ACC112 (cell line): ENCODE data around the gene TSPAN32.

ENCODE experiments used
- H2AFZ ChIP-seq: fragments of 200-600 bp; sonication (generic); one replicate; pipeline ENCODE4 v1.6.0; 2017; ENCODE audit warnings: antibody characterized with exemption, low read length; ENCODE audit not compliant: unreplicated experiment
- H3K27ac ChIP-seq: fragments of 200-600 bp; sonication (generic); 2 replicates; pipeline ENCODE4 v1.5.1; 2014; ENCODE audit warnings: low read depth, mild to moderate bottlenecking, antibody characterized with exemption, low read length, moderate library complexity
- H3K27me3 ChIP-seq: fragments of 200-600 bp; sonication (generic); 2 replicates; pipeline ENCODE4 v1.6.1; 2014; ENCODE audit warnings: mild to moderate bottlenecking, antibody characterized with exemption, low read length, moderate library complexity, mixed read lengths; ENCODE audit not compliant: insufficient read depth
- H3K36me3 ChIP-seq: fragments of 200-600 bp; sonication (generic); 2 replicates; pipeline ENCODE4 v1.6.1; 2016; ENCODE audit warnings: mild to moderate bottlenecking, antibody characterized with exemption, low read length, moderate library complexity, mixed read lengths; ENCODE audit not compliant: insufficient read depth
- H3K4me1 ChIP-seq: fragments of 200-600 bp; sonication (generic); one replicate; pipeline ENCODE4 v1.6.1; 2016; ENCODE audit warnings: low read length, mixed read lengths; ENCODE audit not compliant: insufficient read depth, unreplicated experiment, control insufficient read depth
- H3K4me3 ChIP-seq: fragments of 200-600 bp; sonication (generic); 2 replicates; pipeline ENCODE4 v1.5.1; 2014; ENCODE audit warnings: mild to moderate bottlenecking, low read depth, low read length
- H3K79me2 ChIP-seq: fragments of 200-600 bp; sonication (generic); one replicate; pipeline ENCODE4 v1.6.0; 2016; ENCODE audit warnings: low read length; ENCODE audit not compliant: control insufficient read depth, unreplicated experiment, insufficient read depth

TSPAN32 gene

GRCh38 chr11:2262301-2263070 lies 39.3 kb upstream of the TSPAN32 start:
- Histone ChIP-seq H3K4me1 (no peaks in the 10 kb centered on the region), H2AFZ (no peak overlapping the region), H3K4me3 (no peak overlapping the region), H3K36me3 (no peaks in the 10 kb centered on the region), H3K27ac (no peak overlapping the region), H3K27me3 (peaks cover 45% of the 10 kb centered on the region), H3K79me2 (no peaks in the 10 kb centered on the region)

- no peaks in the 10 kb centered on the region for H3K36me3 ChIP-seq
- peaks cover 51% of the 10 kb centered on the region for H3K27me3 ChIP-seq
- no peak overlapping the region for H3K27ac ChIP-seq
- no peak overlapping the region for H2AFZ ChIP-seq
- H3K4me1 ChIP-seq = no peaks in the 10 kb centered on the region
- H3K79me2 ChIP-seq = no peaks in the 10 kb centered on the region
- H3K4me3 ChIP-seq = no peak overlapping the region
Measured at GRCh38 chr11:2263071-2263565, 38.7 kb upstream of the TSPAN32 start.

GRCh38 chr11:2263724-2264360 lies 38.0 kb upstream of the TSPAN32 start:
- no peaks in the 10 kb centered on the region for H3K36me3 ChIP-seq
- H3K4me1 ChIP-seq = no peaks in the 10 kb centered on the region
- no peaks in the 10 kb centered on the region for H3K79me2 ChIP-seq
- peaks cover 54% of the 10 kb centered on the region for H3K27me3 ChIP-seq
- no peak overlapping the region for H3K4me3 ChIP-seq
- no peak overlapping the region for H2AFZ ChIP-seq
- H3K27ac ChIP-seq = no peak overlapping the region

GRCh38 chr11:2264366-2265053 lies 37.3 kb upstream of the TSPAN32 start:
- Histone ChIP-seq H3K36me3 (no peaks in the 10 kb centered on the region), H3K4me1 (no peaks in the 10 kb centered on the region), H3K27me3 (peaks cover 54% of the 10 kb centered on the region), H3K4me3 (no peak overlapping the region), H3K27ac (no peak overlapping the region), H3K79me2 (no peaks in the 10 kb centered on the region), H2AFZ (no peak overlapping the region)

GRCh38 chr11:2265396-2265795 lies 36.4 kb upstream of the TSPAN32 start:
- Histone ChIP-seq H3K27me3 (peaks cover 53% of the 10 kb centered on the region), H3K27ac (no peak overlapping the region), H3K4me3 (no peak overlapping the region), H3K4me1 (no peaks in the 10 kb centered on the region), H2AFZ (no peak overlapping the region), H3K79me2 (no peaks in the 10 kb centered on the region), H3K36me3 (no peaks in the 10 kb centered on the region)

- Histone ChIP-seq H3K27ac (no peak overlapping the region), H3K79me2 (no peaks in the 10 kb centered on the region), H3K4me1 (no peaks in the 10 kb centered on the region), H3K27me3 (peaks cover 53% of the 10 kb centered on the region), H3K4me3 (no peak overlapping the region), H2AFZ (no peak overlapping the region), H3K36me3 (no peaks in the 10 kb centered on the region)
Measured at GRCh38 chr11:2265854-2266585, 35.8 kb upstream of the TSPAN32 start.

- H3K27me3 ChIP-seq = peaks cover 58% of the 10 kb centered on the region
- no peak overlapping the region for H2AFZ ChIP-seq
- H3K36me3 ChIP-seq = no peaks in the 10 kb centered on the region
- no peak overlapping the region for H3K4me3 ChIP-seq
- no peak overlapping the region for H3K27ac ChIP-seq
- no peaks in the 10 kb centered on the region for H3K79me2 ChIP-seq
- no peaks in the 10 kb centered on the region for H3K4me1 ChIP-seq
Measured at GRCh38 chr11:2266586-2267305, 35.1 kb upstream of the TSPAN32 start.

GRCh38 chr11:2267306-2267850 lies 34.4 kb upstream of the TSPAN32 start:
- H2AFZ ChIP-seq = no peak overlapping the region
- no peaks in the 10 kb centered on the region for H3K4me1 ChIP-seq
- no peak overlapping the region for H3K27ac ChIP-seq
- no peaks in the 10 kb centered on the region for H3K36me3 ChIP-seq
- H3K27me3 ChIP-seq = peaks cover 64% of the 10 kb centered on the region
- no peak overlapping the region for H3K4me3 ChIP-seq
- H3K79me2 ChIP-seq = no peaks in the 10 kb centered on the region

GRCh38 chr11:2267851-2268728 lies 33.7 kb upstream of the TSPAN32 start:
- Histone ChIP-seq H3K36me3 (no peaks in the 10 kb centered on the region), H3K4me3 (no peak overlapping the region), H3K79me2 (no peaks in the 10 kb centered on the region), H3K4me1 (no peaks in the 10 kb centered on the region), H2AFZ (no peak overlapping the region), H3K27me3 (peaks cover 71% of the 10 kb centered on the region), H3K27ac (no peak overlapping the region)
